Body of pancreas (tissue), 4 donors: ENCODE measurements around the gene SARS2.
"Not testable (repeated sequence)": the region's sequence is repeated elsewhere in the genome, so short reads cannot be mapped to it uniquely, and the experiment has no call there.

Experiments
- CTCF ChIP-seq, 7 experiments: fragments of 450-650 bp in 4 of 7; fragments of 200-600 bp in 3 of 7; sonication (generic) in 3 of 7; IDR thresholded peaks; one replicate each; pipeline ENCODE4 v1.5.1; 2016 to 2019; ENCODE audit warnings: antibody characterized with exemption in 7 of 7
- POLR2A ChIP-seq, 3 donors: fragments of 450-650 bp; IDR thresholded peaks; one replicate each; pipeline ENCODE4 v1.6.1; 2016; ENCODE audit warnings: antibody characterized with exemption in 3 of 3, mild to moderate bottlenecking in 2 of 3

GRCh38 chr19:38966149-38966548 lies 35.6 kb upstream of the SARS2 start:
- TF ChIP-seq CTCF, POLR2A (IDR thresholded peaks at IDR 0.05): not testable (repeated sequence)
